HG03521 (cell line): Measurements from ENCODE around the gene PANX1.
A peak's percentile ranks its signal among the peaks of the same experiment; 100 is the strongest.
"Not testable (repeated sequence)": the region's sequence is repeated elsewhere in the genome, so short reads cannot be mapped to it uniquely, and the experiment has no call there.

Experiments used
- ATAC-seq: cut with Tn5 transposase; IDR thresholded peaks from one replicate; pipeline ENCODE4 v1.9.1; 2021; ENCODE audit warnings: mild to moderate bottlenecking, moderate library complexity; ENCODE audit not compliant: unreplicated experiment

The PANX1 gene

GRCh38 chr11:94149431-94150017 is 20.9 kb downstream of the PANX1 start:
- no peak for ATAC-seq

DNA sequence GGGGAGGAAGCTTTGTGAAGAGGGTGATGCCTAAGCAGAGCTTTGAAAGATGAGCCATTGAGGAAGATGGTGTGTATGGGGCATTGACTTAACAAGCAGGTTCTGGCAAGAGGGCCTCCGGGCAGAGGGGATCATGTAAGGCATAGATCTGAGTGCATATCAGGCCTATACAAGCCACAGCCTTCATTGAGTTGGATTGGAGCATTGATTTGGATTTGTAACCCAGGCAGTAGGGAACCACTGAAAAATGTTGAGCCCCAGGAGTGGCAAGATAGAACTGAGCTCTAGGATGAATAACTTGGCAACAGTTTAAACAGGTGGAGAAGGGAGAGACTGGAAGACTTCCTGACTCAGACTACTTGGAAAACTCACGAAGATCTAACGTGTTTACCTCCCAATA is 21.4 kb downstream of the PANX1 start:
- ATAC-seq: no peak

DNA sequence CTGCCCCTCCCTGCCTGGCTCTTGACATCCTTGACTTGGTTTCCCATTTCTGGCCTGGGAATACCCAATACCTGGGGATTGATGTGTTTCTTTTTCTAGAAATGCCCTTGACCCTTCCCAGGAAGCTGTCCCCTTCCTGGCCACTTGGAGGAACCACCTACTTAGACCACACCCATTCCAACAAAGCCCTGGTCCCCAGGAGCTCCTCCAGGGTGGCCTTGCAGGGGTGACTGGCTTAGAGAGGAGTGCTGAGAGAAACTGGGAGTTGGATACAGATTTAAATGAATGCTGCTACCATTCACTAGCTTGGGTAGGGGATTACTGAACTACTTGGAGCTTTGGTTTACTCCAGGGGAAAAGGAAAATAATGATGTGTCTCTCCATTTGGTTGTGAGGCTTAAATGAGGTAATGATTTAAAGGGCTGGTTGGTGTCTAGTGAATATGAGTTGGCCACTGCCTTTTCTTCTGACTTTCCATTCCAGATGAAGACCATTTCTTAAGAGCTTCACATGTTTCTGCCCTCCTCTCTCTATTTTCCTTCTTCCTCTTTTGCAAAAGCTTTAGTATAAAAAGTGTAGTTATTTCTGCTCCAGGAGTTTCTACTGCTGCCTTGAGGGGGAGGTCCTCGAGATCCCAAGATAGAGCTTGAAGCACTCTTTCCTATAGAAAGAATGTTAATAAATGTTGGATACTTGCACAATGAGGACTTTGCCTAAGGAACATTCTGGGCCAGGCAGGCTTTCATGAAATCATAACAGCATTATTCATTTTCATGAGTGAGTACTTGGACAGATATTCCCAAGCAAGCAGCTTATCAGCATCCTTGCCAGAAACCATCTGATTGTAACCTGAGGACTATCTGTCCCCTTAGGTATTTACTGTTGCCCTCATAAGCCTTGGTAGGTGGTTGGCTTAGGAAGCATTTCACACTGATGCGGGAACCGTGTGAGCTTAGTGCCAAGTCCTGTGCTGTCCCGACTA is 22.4 kb downstream of the PANX1 start:
- no peak for ATAC-seq

GRCh38 chr11:94151903-94152677 is 23.4 kb downstream of the PANX1 start:
- peak; percentile 47 for ATAC-seq

GRCh38 chr11:94152678-94153065 is 24.0 kb downstream of the PANX1 start:
- no peak for ATAC-seq

DNA sequence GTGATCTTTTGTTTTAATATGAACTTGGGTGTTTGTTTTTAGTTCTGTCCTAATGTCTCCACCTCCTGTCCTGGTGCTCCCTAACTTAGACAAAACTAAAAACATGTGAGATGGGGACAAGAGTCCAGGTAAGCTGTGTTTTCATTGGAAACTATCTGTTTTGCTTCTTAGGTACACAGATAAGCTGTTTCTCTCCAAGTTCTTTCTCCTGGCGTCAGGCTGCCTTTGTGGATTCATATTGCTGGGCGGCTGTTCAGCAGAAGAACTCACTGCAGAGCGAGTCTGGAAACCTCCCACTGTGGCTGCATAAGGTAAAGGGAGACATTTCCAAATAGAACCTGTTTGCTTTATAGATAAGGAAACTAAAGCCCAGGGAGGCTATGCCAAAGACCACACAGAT is 24.7 kb downstream of the PANX1 start:
- ATAC-seq: no peak

DNA sequence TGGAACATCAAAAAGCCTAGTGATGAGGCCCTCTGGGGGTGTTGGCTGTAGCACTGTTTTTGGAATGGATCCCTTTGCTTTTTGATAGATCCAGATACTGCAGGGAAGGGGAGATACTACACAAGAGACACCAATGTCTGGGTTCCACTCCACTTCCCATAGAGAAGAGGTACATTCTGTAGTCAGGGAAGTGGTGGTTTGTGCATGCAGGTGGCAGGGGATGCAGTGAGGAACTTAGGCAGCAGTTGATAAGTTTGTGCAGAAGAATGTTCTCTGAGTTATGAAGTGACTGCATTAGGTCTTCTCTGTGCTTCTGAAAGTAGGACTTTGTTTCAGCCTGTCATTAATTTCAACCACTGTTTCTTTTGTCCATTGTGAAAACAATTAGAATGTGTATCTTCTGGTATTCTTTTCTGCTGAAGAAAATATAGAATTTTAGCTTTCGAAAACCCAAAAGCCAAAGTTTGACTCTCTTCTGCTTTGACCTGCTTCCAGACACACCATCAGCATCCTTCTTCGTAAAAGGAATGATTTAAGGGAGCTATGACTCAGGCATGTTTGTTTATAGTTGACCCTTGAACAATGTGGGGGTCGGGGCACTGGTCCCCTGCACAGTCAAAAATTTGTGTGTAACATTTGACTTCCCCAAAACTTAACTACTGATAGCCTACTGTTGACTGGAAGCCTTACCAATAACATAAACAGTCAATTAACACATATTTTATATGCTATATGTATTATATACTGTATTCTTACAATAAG is 25.6 kb downstream of the PANX1 start:
- no peak for ATAC-seq

DNA sequence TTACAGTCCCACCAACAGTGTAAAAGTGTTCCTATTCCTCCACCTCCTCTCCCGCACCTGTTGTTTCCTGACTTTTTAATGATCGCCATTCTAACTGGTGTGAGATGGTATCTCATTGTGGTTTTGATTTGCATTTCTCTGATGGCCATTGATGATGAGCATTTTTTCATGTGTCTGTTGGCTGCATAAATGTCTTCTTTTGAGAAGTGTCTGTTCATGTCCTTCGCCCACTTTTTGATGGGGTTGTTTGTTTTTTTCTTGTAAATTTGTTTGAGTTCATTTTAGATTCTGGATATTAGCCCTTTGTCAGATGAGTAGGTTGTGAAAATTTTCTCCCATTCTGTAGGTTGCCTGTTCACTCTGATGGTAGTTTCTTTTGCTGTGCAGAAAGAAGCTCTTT is 28.7 kb downstream of the PANX1 start:
- not testable (repeated sequence) for ATAC-seq

DNA sequence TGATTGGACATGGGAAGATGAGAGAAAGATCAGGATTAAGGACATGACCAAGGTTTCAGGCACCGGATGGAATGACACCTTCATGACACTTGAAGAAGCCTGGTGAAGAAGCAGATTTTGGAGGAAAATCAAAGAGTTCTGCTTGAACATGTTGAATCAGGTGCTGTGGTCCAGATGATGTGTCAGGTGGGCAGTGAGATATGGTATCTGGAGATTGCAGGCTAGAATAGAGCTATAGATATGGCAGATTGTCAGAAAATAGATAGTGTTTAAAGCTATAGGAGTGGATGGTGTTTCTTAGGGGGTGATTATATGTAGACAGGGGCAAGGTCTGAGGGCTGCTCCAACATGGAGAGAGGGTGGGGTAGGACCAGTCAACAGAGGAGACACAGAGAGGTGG is 40.2 kb downstream of the PANX1 start:
- no peak for ATAC-seq

- no peak for ATAC-seq
These were observed 40.9 kb downstream of the PANX1 start for GRCh38 chr11:94169516-94169915.

GRCh38 chr11:94169930-94170545 is 41.4 kb downstream of the PANX1 start:
- ATAC-seq: no peak

GRCh38 chr11:94170953-94171352 is 42.3 kb downstream of the PANX1 start:
- ATAC-seq: no peak

GRCh38 chr11:94171693-94172440 is 43.2 kb downstream of the PANX1 start:
- peak; percentile 43 for ATAC-seq

DNA sequence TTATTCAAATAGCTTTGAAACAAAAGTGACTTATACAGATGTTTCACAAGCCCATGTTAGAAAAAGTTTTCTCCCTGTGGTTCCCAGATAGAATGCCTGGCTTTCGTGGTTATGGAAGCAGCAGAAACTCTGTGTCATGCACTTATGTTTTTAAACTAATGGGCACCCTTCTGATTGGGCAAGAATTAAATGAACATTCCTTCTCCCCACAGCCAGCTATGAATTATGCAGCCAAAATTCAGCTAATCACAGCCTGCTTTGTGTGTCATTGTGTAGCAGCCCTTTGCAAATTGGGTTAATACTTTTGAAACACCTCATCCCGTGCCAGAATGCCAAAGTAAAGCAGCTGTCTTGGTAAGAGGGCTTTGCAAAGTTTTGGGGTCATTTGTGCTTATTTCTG is 46.9 kb downstream of the PANX1 start:
- ATAC-seq: no peak

- ATAC-seq: no peak
These were observed 49.7 kb downstream of the PANX1 start for GRCh38 chr11:94178331-94178730.

DNA sequence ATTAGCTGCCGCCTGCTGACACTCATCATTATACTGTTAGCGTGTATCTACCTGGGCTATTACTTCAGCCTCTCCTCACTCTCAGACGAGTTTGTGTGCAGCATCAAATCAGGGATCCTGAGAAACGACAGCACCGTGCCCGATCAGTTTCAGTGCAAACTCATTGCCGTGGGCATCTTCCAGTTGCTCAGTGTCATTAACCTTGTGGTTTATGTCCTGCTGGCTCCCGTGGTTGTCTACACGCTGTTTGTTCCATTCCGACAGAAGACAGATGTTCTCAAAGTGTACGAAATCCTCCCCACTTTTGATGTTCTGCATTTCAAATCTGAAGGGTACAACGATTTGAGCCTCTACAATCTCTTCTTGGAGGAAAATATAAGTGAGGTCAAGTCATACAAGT is 51.1 kb downstream of the PANX1 start:
- no peak for ATAC-seq

DNA sequence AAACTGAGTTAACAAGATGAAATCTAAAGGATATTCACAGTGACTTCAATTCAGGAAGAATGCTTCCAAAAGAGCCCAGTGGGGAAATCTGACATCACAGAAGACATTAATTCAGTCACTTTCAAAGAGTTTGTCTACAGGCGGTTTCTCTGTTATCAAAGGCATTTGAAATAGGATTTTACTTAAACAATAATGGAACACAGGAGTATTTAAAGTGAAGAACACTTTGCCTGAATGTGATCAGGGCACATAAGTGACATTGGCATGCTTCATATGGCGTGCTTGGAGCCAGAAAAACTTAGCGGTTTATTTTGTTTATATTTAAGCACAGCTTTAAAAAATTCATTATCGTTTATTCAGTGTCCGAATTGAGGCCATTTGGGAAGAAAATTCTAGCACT is 52.9 kb downstream of the PANX1 start:
- ATAC-seq: no peak

DNA sequence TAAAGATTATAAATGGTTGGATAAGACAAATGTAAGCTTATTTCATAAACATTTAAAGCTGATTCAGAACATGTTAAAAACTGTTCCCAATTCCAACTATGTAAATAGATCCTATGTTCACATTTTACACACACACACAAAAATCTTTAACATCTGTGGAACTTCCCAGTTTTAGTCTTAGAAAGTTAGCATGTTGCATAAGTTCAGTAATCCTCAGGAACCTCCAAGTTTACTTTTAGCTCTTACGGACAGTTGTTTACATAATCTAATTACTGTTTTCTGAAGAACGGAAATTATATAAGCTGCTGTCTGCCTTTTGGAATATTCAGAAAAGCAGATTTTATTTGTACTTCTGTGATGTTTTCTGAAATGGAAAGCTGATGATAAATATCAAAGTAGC is 53.3 kb downstream of the PANX1 start:
- ATAC-seq: no peak

DNA sequence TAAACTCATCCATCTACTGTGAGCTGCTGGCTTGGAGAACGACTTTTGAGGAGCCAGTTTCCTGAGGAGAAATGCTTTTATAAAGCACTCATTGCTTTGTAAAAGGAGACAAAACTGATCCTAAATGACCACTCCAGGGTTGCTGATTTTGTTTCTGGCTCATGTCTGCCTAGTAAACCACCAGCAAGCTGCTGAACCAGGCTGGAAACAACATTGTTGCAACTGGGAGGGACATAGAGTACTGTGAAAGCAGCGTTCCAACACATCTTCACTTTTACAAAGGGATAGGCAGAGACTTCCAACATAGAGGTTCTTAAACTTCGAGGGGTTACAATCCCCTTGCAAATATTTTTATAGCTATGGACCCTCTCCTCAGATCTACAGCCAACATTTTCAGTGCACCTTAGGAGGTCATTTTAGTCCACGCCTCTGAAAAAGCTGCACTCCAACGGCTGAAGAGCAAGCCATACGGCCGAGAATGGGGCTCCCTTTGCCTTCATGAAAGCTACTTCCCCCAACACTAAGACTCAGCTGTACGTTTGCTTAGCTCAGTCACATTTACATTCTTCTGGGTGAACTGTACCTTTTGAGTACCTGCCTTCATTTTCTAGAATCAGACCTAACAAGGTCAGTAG is 54.7 kb downstream of the PANX1 start:
- ATAC-seq: no peak
